WTC11 (cell line): Measurements from ENCODE around the gene SCML1. TPM values are rescaled to one million over a fixed set of nuclear protein-coding genes. Genes with fewer than 3 reads are reported as not detected.

ENCODE experiments used
- ATAC-seq: fragments of 200-7000 bp; cut with Tn5 transposase; 2 replicates; pipeline ENCODE4 v1.10.0; 2021; ENCODE audit warnings: mild to moderate bottlenecking, moderate library complexity
- CTCF ChIA-PET: fragments of 300-600 bp; sonication (Branson Sonifier 250); formaldehyde crosslinking; loops from one replicate; lab custom pipeline; 2021; ENCODE audit warnings: antibody characterized with exemption; lab: Charles Lee
- POLR2A ChIA-PET: fragments of 350-600 bp; sonication (Branson Sonifier 250); formaldehyde crosslinking; loops from one replicate; lab custom pipeline; 2021; ENCODE audit warnings: antibody characterized with exemption; lab: Charles Lee
- DNase-seq: peaks from one replicate; pipeline ENCODE4 v3.0.0; 2021; ENCODE audit warnings: low spot score
- H3K27ac Mint-ChIP-seq: 2 replicates; pipeline ENCODE4 v1.8.0; 2021; ENCODE audit warnings: mixed read lengths
- H3K27me3 Mint-ChIP-seq: 2 replicates; pipeline ENCODE4 v1.8.0; 2021; ENCODE audit warnings: low read depth, mild to moderate bottlenecking, moderate library complexity, mixed read lengths
- H3K36me3 Mint-ChIP-seq: 2 replicates; pipeline ENCODE4 v1.8.0; 2021; ENCODE audit warnings: mixed read lengths
- H3K4me1 Mint-ChIP-seq: 2 replicates; pipeline ENCODE4 v1.8.0; 2022; ENCODE audit warnings: mixed read lengths
- H3K4me3 Mint-ChIP-seq: 2 replicates; pipeline ENCODE4 v1.8.0; 2021; ENCODE audit warnings: mild to moderate bottlenecking, moderate library complexity, mixed read lengths
- H3K9me3 Mint-ChIP-seq: 2 replicates; pipeline ENCODE4 v1.8.0; 2021; ENCODE audit warnings: mixed read lengths
- GRHL2 ChIP-seq: fragments of 250-450 bp; sonication (Bioruptor Pico); IDR thresholded peaks from 2 replicates; pipeline ENCODE4 v1.8.0; 2022; ENCODE audit warnings: mild to moderate bottlenecking, moderate library complexity; ENCODE audit not compliant: insufficient replicate concordance, severe bottlenecking
- NFE2L1 ChIP-seq: sonication (generic); formaldehyde crosslinking; IDR thresholded peaks from 2 replicates; pipeline ENCODE4 v1.8.1; 2023; ENCODE audit warnings: missing genetic modification reagents
- OVOL2 ChIP-seq: fragments of 250-450 bp; sonication (Bioruptor Pico); IDR thresholded peaks from 2 replicates; pipeline ENCODE4 v1.9.0; 2021; ENCODE audit warnings: mild to moderate bottlenecking, borderline replicate concordance
- PRRX2 ChIP-seq: fragments of 250-450 bp; sonication (Bioruptor Pico); IDR thresholded peaks from 2 replicates; pipeline ENCODE4 v1.8.0; 2021; ENCODE audit warnings: mild to moderate bottlenecking
- RORB ChIP-seq: fragments of 250-450 bp; sonication (Bioruptor Pico); IDR thresholded peaks from 2 replicates; pipeline ENCODE4 v1.9.0; 2021; ENCODE audit warnings: mild to moderate bottlenecking
- SMAD3 ChIP-seq: sonication (generic); formaldehyde crosslinking; IDR thresholded peaks from 2 replicates; pipeline ENCODE4 v1.8.0; 2022; ENCODE audit warnings: missing genetic modification reagents, mild to moderate bottlenecking, borderline replicate concordance
- TEAD4 ChIP-seq: sonication (generic); formaldehyde crosslinking; IDR thresholded peaks from 2 replicates; pipeline ENCODE4 v1.8.0; 2022; ENCODE audit warnings: mild to moderate bottlenecking, missing genetic modification reagents
- ZNF138 ChIP-seq: sonication (generic); formaldehyde crosslinking; conservative IDR thresholded peaks from 2 replicates; pipeline ENCODE4 v1.8.1; 2022; ENCODE audit warnings: mild to moderate bottlenecking, moderate library complexity, missing genetic modification reagents
- total RNA-seq: library from RNA; stranded (reverse); gene quantifications from 3 replicates; pipeline ENCODE4 v1.2.3, GENCODE V29; 2021
- TF ChIP-seq, protein P1 (sequence below): fragments of 250-450 bp; sonication (Bioruptor Pico); IDR thresholded peaks from 2 replicates; pipeline ENCODE4 v1.9.0; 2021; ENCODE audit warnings: mild to moderate bottlenecking, borderline replicate concordance
- TF ChIP-seq, protein P2 (sequence below): sonication (generic); formaldehyde crosslinking; IDR thresholded peaks from 2 replicates; pipeline ENCODE4 v1.8.1; 2022; ENCODE audit warnings: missing genetic modification reagents, borderline replicate concordance
- TF ChIP-seq, protein P3 (sequence below): sonication (generic); formaldehyde crosslinking; IDR thresholded peaks from 2 replicates; pipeline ENCODE4 v1.8.1; 2023; ENCODE audit warnings: mild to moderate bottlenecking, missing genetic modification reagents
- TF ChIP-seq, protein P4 (sequence below): sonication (generic); formaldehyde crosslinking; IDR thresholded peaks from 2 replicates; pipeline ENCODE4 v1.8.1; 2023; ENCODE audit warnings: mild to moderate bottlenecking, missing genetic modification reagents
- TF ChIP-seq, protein P5 (sequence below): sonication (generic); formaldehyde crosslinking; IDR thresholded peaks from 2 replicates; pipeline ENCODE4 v1.8.0; 2023; ENCODE audit warnings: missing genetic modification reagents
- TF ChIP-seq, protein P6 (sequence below): sonication (generic); formaldehyde crosslinking; IDR thresholded peaks from 2 replicates; pipeline ENCODE4 v1.8.0; 2023; ENCODE audit warnings: mild to moderate bottlenecking, missing genetic modification reagents
- TF ChIP-seq, protein P7 (sequence below): sonication (generic); formaldehyde crosslinking; IDR thresholded peaks from 2 replicates; pipeline ENCODE4 v1.8.1; 2022; ENCODE audit warnings: mild to moderate bottlenecking, moderate library complexity, missing genetic modification reagents
- TF ChIP-seq, protein P8 (sequence below): sonication (generic); formaldehyde crosslinking; IDR thresholded peaks from 2 replicates; pipeline ENCODE4 v1.8.1; 2023; ENCODE audit warnings: mild to moderate bottlenecking, moderate library complexity, missing genetic modification reagents

Gene SCML1
- total RNA-seq, 1 experiment from 2014 or later, result 2.3 TPM

DNA sequence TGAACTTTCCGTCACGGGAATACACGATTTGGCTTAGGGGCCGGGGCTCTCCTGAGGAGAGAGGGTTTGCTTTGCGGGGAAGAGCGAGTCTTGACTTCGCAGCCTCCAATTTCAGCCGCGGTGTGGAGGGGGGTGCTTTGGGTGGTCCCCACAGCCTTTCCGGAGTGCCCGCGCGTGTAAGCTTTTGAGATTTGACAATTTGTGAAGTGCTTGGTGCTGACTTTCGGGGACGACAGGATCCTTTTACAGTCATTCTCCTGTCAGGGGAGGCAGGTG is 355 bp downstream of the SCML1 start:
- POLR2A ChIA-PET, result no interaction called here

DNA sequence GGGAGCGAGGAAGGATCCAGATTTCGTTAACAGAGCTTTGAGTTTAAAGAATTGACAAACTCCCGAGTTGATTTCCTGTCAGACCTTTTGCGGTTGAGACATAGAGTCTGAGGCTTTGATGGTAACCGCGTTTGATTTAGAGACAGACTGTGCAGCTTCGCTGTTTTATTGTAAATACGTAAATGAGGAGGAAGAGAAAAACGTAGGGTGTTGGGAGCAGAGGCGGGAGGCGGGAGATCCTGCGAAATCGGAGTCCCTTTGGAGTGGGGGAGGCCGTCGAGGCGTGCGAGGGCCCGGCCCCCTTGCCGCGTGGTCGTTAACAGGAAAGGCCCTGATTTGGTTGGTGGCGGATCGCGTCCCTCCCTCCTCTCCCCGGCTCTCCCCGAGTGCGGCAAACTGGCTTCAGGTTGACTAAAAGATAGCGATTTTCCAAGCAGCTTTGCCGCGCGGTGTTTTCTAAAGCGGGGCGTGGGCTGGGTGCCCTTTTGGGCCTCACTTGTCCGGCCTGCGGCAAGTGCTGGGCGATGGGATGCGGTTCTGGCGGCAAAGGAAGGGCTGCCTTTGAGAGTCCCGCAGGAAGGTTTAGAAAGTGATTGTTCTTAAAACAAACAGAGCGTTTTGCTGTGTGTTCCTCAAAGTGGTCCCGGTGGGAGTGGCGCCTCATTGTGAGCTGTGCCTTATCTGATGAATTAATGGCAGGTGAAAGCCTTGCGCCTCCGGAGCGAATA is 857 bp downstream of the SCML1 start:
- H3K4me1 Mint-ChIP-seq, result peaks cover 15% of the 10 kb centered on the region
- CTCF ChIA-PET, result interaction anchor here (0.7 to 0.8 kb wide), 2 partner anchors 18 to 208 kb away, joined by 3 read pairs; no protein-coding TSS in a partner anchor
- ATAC-seq (no peak), DNase-seq (peak; percentile 35)
- H3K27me3 Mint-ChIP-seq, result peaks cover 33% of the 10 kb centered on the region
- no peaks in the 10 kb centered on the region for H3K36me3 Mint-ChIP-seq
- H3K27ac Mint-ChIP-seq, result no peak overlapping the region
- POLR2A ChIA-PET, result no interaction called here
- no peaks in the 10 kb centered on the region for H3K9me3 Mint-ChIP-seq
- H3K4me3 Mint-ChIP-seq, result peak overlapping the region; percentile 75
- 0 out of 2 replicates have a peak, but pooled peaks have one; percentile 21 for TF ChIP-seq TEAD4 (CRISPR knock-in tag)
- TF ChIP-seq, protein P1, sequence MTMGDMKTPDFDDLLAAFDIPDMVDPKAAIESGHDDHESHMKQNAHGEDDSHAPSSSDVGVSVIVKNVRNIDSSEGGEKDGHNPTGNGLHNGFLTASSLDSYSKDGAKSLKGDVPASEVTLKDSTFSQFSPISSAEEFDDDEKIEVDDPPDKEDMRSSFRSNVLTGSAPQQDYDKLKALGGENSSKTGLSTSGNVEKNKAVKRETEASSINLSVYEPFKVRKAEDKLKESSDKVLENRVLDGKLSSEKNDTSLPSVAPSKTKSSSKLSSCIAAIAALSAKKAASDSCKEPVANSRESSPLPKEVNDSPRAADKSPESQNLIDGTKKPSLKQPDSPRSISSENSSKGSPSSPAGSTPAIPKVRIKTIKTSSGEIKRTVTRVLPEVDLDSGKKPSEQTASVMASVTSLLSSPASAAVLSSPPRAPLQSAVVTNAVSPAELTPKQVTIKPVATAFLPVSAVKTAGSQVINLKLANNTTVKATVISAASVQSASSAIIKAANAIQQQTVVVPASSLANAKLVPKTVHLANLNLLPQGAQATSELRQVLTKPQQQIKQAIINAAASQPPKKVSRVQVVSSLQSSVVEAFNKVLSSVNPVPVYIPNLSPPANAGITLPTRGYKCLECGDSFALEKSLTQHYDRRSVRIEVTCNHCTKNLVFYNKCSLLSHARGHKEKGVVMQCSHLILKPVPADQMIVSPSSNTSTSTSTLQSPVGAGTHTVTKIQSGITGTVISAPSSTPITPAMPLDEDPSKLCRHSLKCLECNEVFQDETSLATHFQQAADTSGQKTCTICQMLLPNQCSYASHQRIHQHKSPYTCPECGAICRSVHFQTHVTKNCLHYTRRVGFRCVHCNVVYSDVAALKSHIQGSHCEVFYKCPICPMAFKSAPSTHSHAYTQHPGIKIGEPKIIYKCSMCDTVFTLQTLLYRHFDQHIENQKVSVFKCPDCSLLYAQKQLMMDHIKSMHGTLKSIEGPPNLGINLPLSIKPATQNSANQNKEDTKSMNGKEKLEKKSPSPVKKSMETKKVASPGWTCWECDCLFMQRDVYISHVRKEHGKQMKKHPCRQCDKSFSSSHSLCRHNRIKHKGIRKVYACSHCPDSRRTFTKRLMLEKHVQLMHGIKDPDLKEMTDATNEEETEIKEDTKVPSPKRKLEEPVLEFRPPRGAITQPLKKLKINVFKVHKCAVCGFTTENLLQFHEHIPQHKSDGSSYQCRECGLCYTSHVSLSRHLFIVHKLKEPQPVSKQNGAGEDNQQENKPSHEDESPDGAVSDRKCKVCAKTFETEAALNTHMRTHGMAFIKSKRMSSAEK (CRISPR knock-in tag), result no peak
- no peak for TF ChIP-seq PRRX2 (CRISPR knock-in tag)
- TF ChIP-seq ZNF138 (CRISPR knock-in tag), result no peak
- TF ChIP-seq, protein P2, sequence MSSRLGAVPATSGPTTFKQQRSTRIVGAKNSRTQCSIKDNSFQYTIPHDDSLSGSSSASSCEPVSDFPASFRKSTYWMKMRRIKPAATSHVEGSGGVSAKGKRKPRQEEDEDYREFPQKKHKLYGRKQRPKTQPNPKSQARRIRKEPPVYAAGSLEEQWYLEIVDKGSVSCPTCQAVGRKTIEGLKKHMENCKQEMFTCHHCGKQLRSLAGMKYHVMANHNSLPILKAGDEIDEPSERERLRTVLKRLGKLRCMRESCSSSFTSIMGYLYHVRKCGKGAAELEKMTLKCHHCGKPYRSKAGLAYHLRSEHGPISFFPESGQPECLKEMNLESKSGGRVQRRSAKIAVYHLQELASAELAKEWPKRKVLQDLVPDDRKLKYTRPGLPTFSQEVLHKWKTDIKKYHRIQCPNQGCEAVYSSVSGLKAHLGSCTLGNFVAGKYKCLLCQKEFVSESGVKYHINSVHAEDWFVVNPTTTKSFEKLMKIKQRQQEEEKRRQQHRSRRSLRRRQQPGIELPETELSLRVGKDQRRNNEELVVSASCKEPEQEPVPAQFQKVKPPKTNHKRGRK (CRISPR knock-in tag), result no peak
- 0 out of 2 replicates have a peak, but pooled peaks have one; percentile 23 for TF ChIP-seq SMAD3
- TF ChIP-seq, protein P3, sequence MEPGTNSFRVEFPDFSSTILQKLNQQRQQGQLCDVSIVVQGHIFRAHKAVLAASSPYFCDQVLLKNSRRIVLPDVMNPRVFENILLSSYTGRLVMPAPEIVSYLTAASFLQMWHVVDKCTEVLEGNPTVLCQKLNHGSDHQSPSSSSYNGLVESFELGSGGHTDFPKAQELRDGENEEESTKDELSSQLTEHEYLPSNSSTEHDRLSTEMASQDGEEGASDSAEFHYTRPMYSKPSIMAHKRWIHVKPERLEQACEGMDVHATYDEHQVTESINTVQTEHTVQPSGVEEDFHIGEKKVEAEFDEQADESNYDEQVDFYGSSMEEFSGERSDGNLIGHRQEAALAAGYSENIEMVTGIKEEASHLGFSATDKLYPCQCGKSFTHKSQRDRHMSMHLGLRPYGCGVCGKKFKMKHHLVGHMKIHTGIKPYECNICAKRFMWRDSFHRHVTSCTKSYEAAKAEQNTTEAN (CRISPR knock-in tag), result 0 out of 2 replicates have a peak, but pooled peaks have one; percentile 57
- TF ChIP-seq, protein P4, sequence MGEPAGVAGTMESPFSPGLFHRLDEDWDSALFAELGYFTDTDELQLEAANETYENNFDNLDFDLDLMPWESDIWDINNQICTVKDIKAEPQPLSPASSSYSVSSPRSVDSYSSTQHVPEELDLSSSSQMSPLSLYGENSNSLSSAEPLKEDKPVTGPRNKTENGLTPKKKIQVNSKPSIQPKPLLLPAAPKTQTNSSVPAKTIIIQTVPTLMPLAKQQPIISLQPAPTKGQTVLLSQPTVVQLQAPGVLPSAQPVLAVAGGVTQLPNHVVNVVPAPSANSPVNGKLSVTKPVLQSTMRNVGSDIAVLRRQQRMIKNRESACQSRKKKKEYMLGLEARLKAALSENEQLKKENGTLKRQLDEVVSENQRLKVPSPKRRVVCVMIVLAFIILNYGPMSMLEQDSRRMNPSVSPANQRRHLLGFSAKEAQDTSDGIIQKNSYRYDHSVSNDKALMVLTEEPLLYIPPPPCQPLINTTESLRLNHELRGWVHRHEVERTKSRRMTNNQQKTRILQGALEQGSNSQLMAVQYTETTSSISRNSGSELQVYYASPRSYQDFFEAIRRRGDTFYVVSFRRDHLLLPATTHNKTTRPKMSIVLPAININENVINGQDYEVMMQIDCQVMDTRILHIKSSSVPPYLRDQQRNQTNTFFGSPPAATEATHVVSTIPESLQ, result no peak
- TF ChIP-seq OVOL2 (CRISPR knock-in tag), result no peak
- TF ChIP-seq, protein P5, sequence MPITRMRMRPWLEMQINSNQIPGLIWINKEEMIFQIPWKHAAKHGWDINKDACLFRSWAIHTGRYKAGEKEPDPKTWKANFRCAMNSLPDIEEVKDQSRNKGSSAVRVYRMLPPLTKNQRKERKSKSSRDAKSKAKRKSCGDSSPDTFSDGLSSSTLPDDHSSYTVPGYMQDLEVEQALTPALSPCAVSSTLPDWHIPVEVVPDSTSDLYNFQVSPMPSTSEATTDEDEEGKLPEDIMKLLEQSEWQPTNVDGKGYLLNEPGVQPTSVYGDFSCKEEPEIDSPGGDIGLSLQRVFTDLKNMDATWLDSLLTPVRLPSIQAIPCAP (CRISPR knock-in tag), result peak; percentile 70; the same call in 1 of the 2 replicates
- TF ChIP-seq RORB (CRISPR knock-in tag), result no peak
- TF ChIP-seq GRHL2, result no peak

More for the DNA sequence above, 355 bp downstream of the SCML1 start:
- peaks cover 33% of the 10 kb centered on the region for H3K27me3 Mint-ChIP-seq
- no peaks in the 10 kb centered on the region for H3K36me3 Mint-ChIP-seq
- peaks cover 15% of the 10 kb centered on the region for H3K4me1 Mint-ChIP-seq
- no peak overlapping the region for H3K27ac Mint-ChIP-seq
- DNase-seq (no peak), ATAC-seq (no peak)
- H3K4me3 Mint-ChIP-seq, result peak overlapping the region; percentile 75
- TF ChIP-seq, protein P6, sequence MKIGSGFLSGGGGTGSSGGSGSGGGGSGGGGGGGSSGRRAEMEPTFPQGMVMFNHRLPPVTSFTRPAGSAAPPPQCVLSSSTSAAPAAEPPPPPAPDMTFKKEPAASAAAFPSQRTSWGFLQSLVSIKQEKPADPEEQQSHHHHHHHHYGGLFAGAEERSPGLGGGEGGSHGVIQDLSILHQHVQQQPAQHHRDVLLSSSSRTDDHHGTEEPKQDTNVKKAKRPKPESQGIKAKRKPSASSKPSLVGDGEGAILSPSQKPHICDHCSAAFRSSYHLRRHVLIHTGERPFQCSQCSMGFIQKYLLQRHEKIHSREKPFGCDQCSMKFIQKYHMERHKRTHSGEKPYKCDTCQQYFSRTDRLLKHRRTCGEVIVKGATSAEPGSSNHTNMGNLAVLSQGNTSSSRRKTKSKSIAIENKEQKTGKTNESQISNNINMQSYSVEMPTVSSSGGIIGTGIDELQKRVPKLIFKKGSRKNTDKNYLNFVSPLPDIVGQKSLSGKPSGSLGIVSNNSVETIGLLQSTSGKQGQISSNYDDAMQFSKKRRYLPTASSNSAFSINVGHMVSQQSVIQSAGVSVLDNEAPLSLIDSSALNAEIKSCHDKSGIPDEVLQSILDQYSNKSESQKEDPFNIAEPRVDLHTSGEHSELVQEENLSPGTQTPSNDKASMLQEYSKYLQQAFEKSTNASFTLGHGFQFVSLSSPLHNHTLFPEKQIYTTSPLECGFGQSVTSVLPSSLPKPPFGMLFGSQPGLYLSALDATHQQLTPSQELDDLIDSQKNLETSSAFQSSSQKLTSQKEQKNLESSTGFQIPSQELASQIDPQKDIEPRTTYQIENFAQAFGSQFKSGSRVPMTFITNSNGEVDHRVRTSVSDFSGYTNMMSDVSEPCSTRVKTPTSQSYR (CRISPR knock-in tag), result no peak
- TF ChIP-seq, protein P7, sequence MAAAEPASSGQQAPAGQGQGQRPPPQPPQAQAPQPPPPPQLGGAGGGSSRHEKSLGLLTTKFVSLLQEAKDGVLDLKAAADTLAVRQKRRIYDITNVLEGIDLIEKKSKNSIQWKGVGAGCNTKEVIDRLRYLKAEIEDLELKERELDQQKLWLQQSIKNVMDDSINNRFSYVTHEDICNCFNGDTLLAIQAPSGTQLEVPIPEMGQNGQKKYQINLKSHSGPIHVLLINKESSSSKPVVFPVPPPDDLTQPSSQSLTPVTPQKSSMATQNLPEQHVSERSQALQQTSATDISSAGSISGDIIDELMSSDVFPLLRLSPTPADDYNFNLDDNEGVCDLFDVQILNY, result no peak
- TF ChIP-seq NFE2L1 (CRISPR knock-in tag), result no peak
- TF ChIP-seq, protein P8, sequence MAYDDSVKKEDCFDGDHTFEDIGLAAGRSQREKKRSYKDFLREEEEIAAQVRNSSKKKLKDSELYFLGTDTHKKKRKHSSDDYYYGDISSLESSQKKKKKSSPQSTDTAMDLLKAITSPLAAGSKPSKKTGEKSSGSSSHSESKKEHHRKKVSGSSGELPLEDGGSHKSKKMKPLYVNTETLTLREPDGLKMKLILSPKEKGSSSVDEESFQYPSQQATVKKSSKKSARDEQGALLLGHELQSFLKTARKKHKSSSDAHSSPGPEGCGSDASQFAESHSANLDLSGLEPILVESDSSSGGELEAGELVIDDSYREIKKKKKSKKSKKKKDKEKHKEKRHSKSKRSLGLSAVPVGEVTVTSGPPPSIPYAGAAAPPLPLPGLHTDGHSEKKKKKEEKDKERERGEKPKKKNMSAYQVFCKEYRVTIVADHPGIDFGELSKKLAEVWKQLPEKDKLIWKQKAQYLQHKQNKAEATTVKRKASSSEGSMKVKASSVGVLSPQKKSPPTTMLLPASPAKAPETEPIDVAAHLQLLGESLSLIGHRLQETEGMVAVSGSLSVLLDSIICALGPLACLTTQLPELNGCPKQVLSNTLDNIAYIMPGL (CRISPR knock-in tag), result no peak
- CTCF ChIA-PET, result interaction anchor here (0.7 to 1.2 kb wide), 3 partner anchors 18 to 208 kb away, joined by 3 read pairs; no protein-coding TSS in a partner anchor
- no peaks in the 10 kb centered on the region for H3K9me3 Mint-ChIP-seq
